Measurements from ENCODE around the gene TIGD6. TPM values are rescaled to one million over a fixed set of nuclear protein-coding genes. Genes with fewer than 3 reads are reported as not detected.

The TIGD6 gene
- total RNA-seq, 4 donors from 2014 or later = 1.2 to 4.5 (median 2.7) TPM

- H3K36me3 ChIP-seq = no peaks in the 10 kb centered on the region
- DNase-seq = no peak
- TF ChIP-seq POLR2A (IDR thresholded peaks at IDR 0.05) = no peak
- TF ChIP-seq CTCF (IDR thresholded peaks at IDR 0.05) = no peak
- H3K4me1 ChIP-seq = peaks cover 0 to 8% (median 5%) of the 10 kb centered on the region in 4 donors
- H3K9me3 ChIP-seq = no peaks in the 10 kb centered on the region
- H3K27ac ChIP-seq = no peak overlapping the region
- no peaks in the 10 kb centered on the region for H3K27me3 ChIP-seq
- H3K4me3 ChIP-seq = no peak overlapping the region
Observed at GRCh38 chr5:149956685-149957084, 43.8 kb downstream of the TIGD6 start.

DNA sequence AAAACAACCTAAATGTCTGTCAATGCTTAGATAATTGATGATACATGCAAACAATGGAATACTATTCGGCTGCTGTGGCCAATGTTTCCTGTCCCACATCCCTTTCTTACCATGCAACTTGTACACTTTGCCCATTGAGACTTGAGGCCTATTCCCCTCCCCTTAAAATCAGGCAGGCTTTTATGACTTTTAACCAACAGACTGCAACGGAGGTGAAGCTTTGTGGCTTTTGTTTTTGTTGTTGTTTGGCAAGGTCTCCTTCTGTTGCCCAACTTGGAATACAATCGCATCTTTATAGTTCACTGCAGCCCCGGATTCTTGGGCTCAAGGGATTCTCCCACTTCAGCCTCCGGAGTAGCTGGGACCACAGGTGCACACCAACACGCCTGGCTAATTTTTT, 45.7 kb downstream of the TIGD6 start:
- no peak for DNase-seq
- H3K36me3 ChIP-seq = no peaks in the 10 kb centered on the region
- no peaks in the 10 kb centered on the region for H3K9me3 ChIP-seq
- no peaks in the 10 kb centered on the region for H3K27me3 ChIP-seq
- peaks cover 0 to 6% (median 2%) of the 10 kb centered on the region in 4 donors for H3K4me1 ChIP-seq
- no peak overlapping the region for H3K27ac ChIP-seq
- no peak overlapping the region for H3K4me3 ChIP-seq
- no peak for TF ChIP-seq POLR2A (IDR thresholded peaks at IDR 0.05)
- TF ChIP-seq CTCF (IDR thresholded peaks at IDR 0.05) = no peak

GRCh38 chr5:149953436-149954121, 46.9 kb downstream of the TIGD6 start:
- Histone ChIP-seq H3K27me3 (no peaks in the 10 kb centered on the region), H3K4me3 (no peak overlapping the region), H3K4me1 (no peaks in the 10 kb centered on the region), H3K27ac (no peak overlapping the region), H3K36me3 (no peaks in the 10 kb centered on the region), H3K9me3 (no peaks in the 10 kb centered on the region)
- TF ChIP-seq POLR2A (IDR thresholded peaks at IDR 0.05) (no peak), CTCF (IDR thresholded peaks at IDR 0.05) (no peak)
- DNase-seq = no peak

- peaks cover 0 to 7% (median 2%) of the 10 kb centered on the region in 4 donors for H3K4me1 ChIP-seq
- H3K27me3 ChIP-seq = no peaks in the 10 kb centered on the region
- no peak for DNase-seq
- H3K9me3 ChIP-seq = no peaks in the 10 kb centered on the region
- no peaks in the 10 kb centered on the region for H3K36me3 ChIP-seq
- TF ChIP-seq CTCF (IDR thresholded peaks at IDR 0.05) (no peak), POLR2A (IDR thresholded peaks at IDR 0.05) (no peak)
- H3K4me3 ChIP-seq = no peak overlapping the region
- H3K27ac ChIP-seq = no peak overlapping the region
Observed at GRCh38 chr5:149951138-149951749, 49.2 kb downstream of the TIGD6 start.

DNA sequence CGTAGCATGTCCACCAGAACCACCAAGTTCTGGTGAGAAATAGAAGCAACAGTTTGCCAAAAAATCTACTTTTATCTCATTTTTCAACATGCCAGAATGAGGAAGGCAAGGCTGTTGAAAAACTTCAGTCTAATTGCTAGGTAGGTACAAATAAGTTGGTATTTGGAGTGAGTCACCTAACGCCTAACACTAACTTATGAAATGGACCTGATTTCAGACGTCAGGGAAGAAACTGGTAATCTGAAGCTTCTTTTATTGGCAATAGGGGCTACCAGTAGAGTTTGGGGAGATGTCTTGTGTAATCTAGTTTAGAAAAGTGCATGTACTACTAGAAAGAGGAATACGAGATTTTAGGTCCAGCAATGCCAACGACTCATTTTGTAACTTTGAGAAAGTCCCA, 51.5 kb downstream of the TIGD6 start:
- no peak overlapping the region for H3K4me3 ChIP-seq
- H3K9me3 ChIP-seq = no peaks in the 10 kb centered on the region
- TF ChIP-seq CTCF (IDR thresholded peaks at IDR 0.05) = no peak
- TF ChIP-seq POLR2A (IDR thresholded peaks at IDR 0.05) = no peak
- H3K36me3 ChIP-seq = no peaks in the 10 kb centered on the region
- peaks cover 0 to 20% (median 2%) of the 10 kb centered on the region in 4 donors for H3K4me1 ChIP-seq
- no peak for DNase-seq
- H3K27me3 ChIP-seq = no peaks in the 10 kb centered on the region
- no peak overlapping the region for H3K27ac ChIP-seq
